ENCODE results near the gene HLA-G.

The HLA-G gene

GRCh38 chr6:29806387-29806786, 21.2 kb upstream of the HLA-G start:
- Histone ChIP-seq H3K27me3 (ENCODE audit: insufficient read depth, low read length) (peaks cover 2% of the 10 kb centered on the region), H2AFZ (ENCODE audit: low read depth, low read length) (no peak overlapping the region), H3K4me1 (ENCODE audit: insufficient read depth, low read length) (no peaks in the 10 kb centered on the region), H3K36me3 (ENCODE audit: insufficient read depth, low read length) (no peaks in the 10 kb centered on the region), H3K4me3 (ENCODE audit: low read length) (no peak overlapping the region), H3K9me3 (ENCODE audit: low read length) (no peaks in the 10 kb centered on the region)

- H3K4me3 ChIP-seq (ENCODE audit: low read length): no peak overlapping the region
- no peaks in the 10 kb centered on the region for H3K4me1 ChIP-seq (ENCODE audit: insufficient read depth, low read length)
- no peaks in the 10 kb centered on the region for H3K9me3 ChIP-seq (ENCODE audit: low read length)
- no peak overlapping the region for H2AFZ ChIP-seq (ENCODE audit: low read depth, low read length)
- no peaks in the 10 kb centered on the region for H3K36me3 ChIP-seq (ENCODE audit: insufficient read depth, low read length)
- peaks cover 9% of the 10 kb centered on the region for H3K27me3 ChIP-seq (ENCODE audit: insufficient read depth, low read length)
Measured at GRCh38 chr6:29809249-29809648, 18.4 kb upstream of the HLA-G start.

DNA sequence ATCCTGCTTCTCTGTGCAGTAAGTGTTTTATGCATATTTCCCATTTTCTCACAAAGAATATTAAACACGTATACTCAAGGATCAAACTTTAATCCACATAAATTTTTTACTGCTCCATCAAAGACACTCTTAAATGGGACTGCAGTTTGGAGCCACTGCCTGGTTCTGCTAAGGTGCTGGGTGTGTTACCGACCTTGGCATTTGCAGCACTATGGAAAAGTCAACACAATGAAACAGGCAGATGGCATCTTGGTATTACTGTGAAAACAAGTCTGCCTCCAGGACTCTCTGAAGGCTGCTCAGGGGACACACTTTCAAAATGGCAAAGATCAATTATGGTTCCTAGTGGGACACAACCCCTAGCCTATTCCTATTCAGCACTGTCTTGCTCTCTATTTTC, 17.3 kb upstream of the HLA-G start:
- H3K36me3 ChIP-seq (ENCODE audit: insufficient read depth, low read length): no peaks in the 10 kb centered on the region
- no peaks in the 10 kb centered on the region for H3K9me3 ChIP-seq (ENCODE audit: low read length)
- peaks cover 16% of the 10 kb centered on the region for H3K27me3 ChIP-seq (ENCODE audit: insufficient read depth, low read length)
- H3K4me1 ChIP-seq (ENCODE audit: insufficient read depth, low read length): no peaks in the 10 kb centered on the region
- H2AFZ ChIP-seq (ENCODE audit: low read depth, low read length): no peak overlapping the region
- H3K4me3 ChIP-seq (ENCODE audit: low read length): no peak overlapping the region

DNA sequence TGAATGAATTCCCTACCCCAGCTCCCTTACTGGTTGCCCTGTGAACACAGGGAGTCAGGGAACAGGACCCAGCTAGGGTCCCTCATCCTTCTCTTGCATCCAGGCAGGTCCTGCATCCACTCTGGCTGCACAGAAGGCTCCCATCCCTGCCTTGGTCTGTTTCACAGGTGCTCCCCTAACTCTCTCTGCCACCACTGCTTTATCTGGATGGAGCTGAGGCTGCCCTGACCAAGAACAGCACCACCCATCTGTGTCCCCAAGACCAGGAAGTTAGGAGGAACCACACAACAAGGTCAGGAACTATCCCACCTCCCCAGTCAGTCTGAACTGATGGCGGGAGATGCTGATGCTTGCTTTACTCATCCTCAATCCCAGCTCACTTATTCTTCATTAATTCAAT, 16.2 kb upstream of the HLA-G start:
- Histone ChIP-seq H3K36me3 (ENCODE audit: insufficient read depth, low read length) (no peaks in the 10 kb centered on the region), H2AFZ (ENCODE audit: low read depth, low read length) (no peak overlapping the region), H3K27me3 (ENCODE audit: insufficient read depth, low read length) (peaks cover 15% of the 10 kb centered on the region), H3K4me3 (ENCODE audit: low read length) (no peak overlapping the region), H3K4me1 (ENCODE audit: insufficient read depth, low read length) (no peaks in the 10 kb centered on the region), H3K9me3 (ENCODE audit: low read length) (no peaks in the 10 kb centered on the region)

- no peaks in the 10 kb centered on the region for H3K4me1 ChIP-seq (ENCODE audit: insufficient read depth, low read length)
- H2AFZ ChIP-seq (ENCODE audit: low read depth, low read length): no peak overlapping the region
- H3K4me3 ChIP-seq (ENCODE audit: low read length): no peak overlapping the region
- no peaks in the 10 kb centered on the region for H3K36me3 ChIP-seq (ENCODE audit: insufficient read depth, low read length)
- H3K27me3 ChIP-seq (ENCODE audit: insufficient read depth, low read length): peaks cover 14% of the 10 kb centered on the region
- no peaks in the 10 kb centered on the region for H3K9me3 ChIP-seq (ENCODE audit: low read length)
Measured at GRCh38 chr6:29813066-29813465, 14.6 kb upstream of the HLA-G start.

- H3K9me3 ChIP-seq (ENCODE audit: low read length): no peaks in the 10 kb centered on the region
- no peaks in the 10 kb centered on the region for H3K36me3 ChIP-seq (ENCODE audit: insufficient read depth, low read length)
- H3K4me3 ChIP-seq (ENCODE audit: low read length): no peak overlapping the region
- peaks cover 14% of the 10 kb centered on the region for H3K27me3 ChIP-seq (ENCODE audit: insufficient read depth, low read length)
- H3K4me1 ChIP-seq (ENCODE audit: insufficient read depth, low read length): no peaks in the 10 kb centered on the region
- H2AFZ ChIP-seq (ENCODE audit: low read depth, low read length): no peak overlapping the region
Measured at GRCh38 chr6:29813809-29814208, 13.8 kb upstream of the HLA-G start.

DNA sequence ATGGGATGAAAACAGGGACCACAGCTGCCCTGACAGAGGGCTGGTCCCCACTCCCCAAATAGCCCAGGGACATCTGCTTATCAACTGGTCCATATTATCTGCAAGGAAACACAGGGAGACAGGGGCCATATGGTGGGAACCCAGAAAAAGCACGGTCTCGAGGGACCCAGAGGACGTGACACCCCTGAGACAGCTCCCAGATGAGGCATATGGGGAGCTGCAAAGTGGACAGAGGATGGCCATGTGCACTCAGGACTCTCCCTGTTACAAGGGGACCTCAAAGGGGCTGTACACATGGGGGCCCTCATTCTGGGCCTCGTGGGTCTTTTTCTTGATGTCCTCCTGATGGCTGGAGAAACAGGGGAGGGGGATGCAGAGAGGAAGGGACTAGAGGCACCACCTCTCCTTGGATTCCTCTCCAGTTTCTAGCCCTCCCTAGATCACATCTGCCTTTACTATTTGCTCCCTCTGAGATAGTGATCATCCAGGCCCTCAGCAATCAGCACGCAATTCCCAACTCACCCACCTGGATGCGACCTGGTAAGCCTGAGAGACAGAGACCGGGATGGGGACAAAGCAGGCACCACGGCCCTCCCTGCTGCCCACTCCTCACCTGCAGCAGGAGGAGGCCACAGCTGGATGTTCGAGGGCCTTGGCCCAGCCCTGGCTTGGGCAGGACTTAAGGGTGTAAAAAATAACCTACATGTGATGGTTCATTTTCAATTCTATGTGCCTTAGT, 13.1 kb upstream of the HLA-G start:
- Histone ChIP-seq H3K4me3 (ENCODE audit: low read length) (no peak overlapping the region), H3K27me3 (ENCODE audit: insufficient read depth, low read length) (peaks cover 14% of the 10 kb centered on the region), H3K9me3 (ENCODE audit: low read length) (no peaks in the 10 kb centered on the region), H2AFZ (ENCODE audit: low read depth, low read length) (no peak overlapping the region), H3K4me1 (ENCODE audit: insufficient read depth, low read length) (no peaks in the 10 kb centered on the region), H3K36me3 (ENCODE audit: insufficient read depth, low read length) (no peaks in the 10 kb centered on the region)

- Histone ChIP-seq H3K27me3 (ENCODE audit: insufficient read depth, low read length) (peaks cover 14% of the 10 kb centered on the region), H3K9me3 (ENCODE audit: low read length) (no peaks in the 10 kb centered on the region), H3K4me1 (ENCODE audit: insufficient read depth, low read length) (no peaks in the 10 kb centered on the region), H2AFZ (ENCODE audit: low read depth, low read length) (no peak overlapping the region), H3K4me3 (ENCODE audit: low read length) (no peak overlapping the region), H3K36me3 (ENCODE audit: insufficient read depth, low read length) (no peaks in the 10 kb centered on the region)
Measured at GRCh38 chr6:29815118-29815750, 12.4 kb upstream of the HLA-G start.

- H2AFZ ChIP-seq (ENCODE audit: low read depth, low read length): no peak overlapping the region
- no peaks in the 10 kb centered on the region for H3K9me3 ChIP-seq (ENCODE audit: low read length)
- H3K4me1 ChIP-seq (ENCODE audit: insufficient read depth, low read length): no peaks in the 10 kb centered on the region
- peaks cover 14% of the 10 kb centered on the region for H3K27me3 ChIP-seq (ENCODE audit: insufficient read depth, low read length)
- H3K36me3 ChIP-seq (ENCODE audit: insufficient read depth, low read length): no peaks in the 10 kb centered on the region
- no peak overlapping the region for H3K4me3 ChIP-seq (ENCODE audit: low read length)
Measured at GRCh38 chr6:29816030-29816429, 11.6 kb upstream of the HLA-G start.

GRCh38 chr6:29818892-29819291, 8.7 kb upstream of the HLA-G start:
- Histone ChIP-seq H3K9me3 (ENCODE audit: low read length) (no peaks in the 10 kb centered on the region), H3K27me3 (ENCODE audit: insufficient read depth, low read length) (peaks cover 7% of the 10 kb centered on the region), H3K4me3 (ENCODE audit: low read length) (no peak overlapping the region), H3K36me3 (ENCODE audit: insufficient read depth, low read length) (no peaks in the 10 kb centered on the region), H2AFZ (ENCODE audit: low read depth, low read length) (no peak overlapping the region), H3K4me1 (ENCODE audit: insufficient read depth, low read length) (no peaks in the 10 kb centered on the region)

DNA sequence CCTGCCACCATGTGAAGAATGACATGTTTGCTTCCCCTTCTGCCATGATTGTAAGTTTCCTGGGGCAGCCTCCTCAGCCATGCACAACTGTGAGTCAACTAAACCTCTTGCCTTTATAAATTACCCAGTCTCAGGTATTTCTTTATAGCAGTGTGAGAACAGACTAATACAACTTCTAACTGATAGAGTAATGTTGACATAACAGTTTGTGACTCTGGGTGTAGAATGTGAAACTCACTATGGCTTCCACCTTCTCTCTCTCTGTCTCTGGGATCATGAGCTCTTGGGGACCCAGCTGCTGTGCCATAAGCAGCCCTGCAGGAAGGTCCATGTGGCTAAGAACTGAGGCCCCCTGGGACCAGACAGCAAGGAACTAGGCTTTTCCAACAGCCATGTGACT, 3.5 kb upstream of the HLA-G start:
- Histone ChIP-seq H3K9me3 (ENCODE audit: low read length) (peaks cover 2% of the 10 kb centered on the region), H3K27me3 (ENCODE audit: insufficient read depth, low read length) (peaks cover 33% of the 10 kb centered on the region), H3K4me3 (ENCODE audit: low read length) (no peak overlapping the region), H3K4me1 (ENCODE audit: insufficient read depth, low read length) (no peaks in the 10 kb centered on the region), H2AFZ (ENCODE audit: low read depth, low read length) (no peak overlapping the region), H3K36me3 (ENCODE audit: insufficient read depth, low read length) (no peaks in the 10 kb centered on the region)

DNA sequence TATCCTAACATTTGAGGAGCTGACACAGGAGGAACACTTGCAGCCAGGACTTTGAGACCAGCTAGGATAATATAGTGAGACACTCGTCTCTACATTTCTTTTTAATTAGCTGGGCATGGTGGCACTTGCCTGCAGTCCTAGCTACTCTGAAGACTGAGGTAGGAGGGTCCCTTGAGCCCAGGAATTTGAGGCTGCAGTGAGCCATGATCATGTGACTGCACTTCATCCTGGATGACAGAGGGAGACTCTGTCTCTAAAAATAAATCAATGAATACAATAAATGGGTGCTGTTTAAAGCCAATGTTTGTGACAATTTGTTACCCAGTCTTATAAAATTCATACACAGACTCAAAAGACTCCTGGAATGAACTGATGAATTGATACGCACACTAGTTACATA, 1.8 kb upstream of the HLA-G start:
- Histone ChIP-seq H2AFZ (ENCODE audit: low read depth, low read length) (no peak overlapping the region), H3K4me1 (ENCODE audit: insufficient read depth, low read length) (no peaks in the 10 kb centered on the region), H3K36me3 (ENCODE audit: insufficient read depth, low read length) (no peaks in the 10 kb centered on the region), H3K4me3 (ENCODE audit: low read length) (no peak overlapping the region), H3K27me3 (ENCODE audit: insufficient read depth, low read length) (peaks cover 50% of the 10 kb centered on the region), H3K9me3 (ENCODE audit: low read length) (peaks cover 2% of the 10 kb centered on the region)

- H3K4me1 ChIP-seq (ENCODE audit: insufficient read depth, low read length): no peaks in the 10 kb centered on the region
- no peak overlapping the region for H2AFZ ChIP-seq (ENCODE audit: low read depth, low read length)
- peaks cover 2% of the 10 kb centered on the region for H3K9me3 ChIP-seq (ENCODE audit: low read length)
- no peak overlapping the region for H3K4me3 ChIP-seq (ENCODE audit: low read length)
- no peaks in the 10 kb centered on the region for H3K36me3 ChIP-seq (ENCODE audit: insufficient read depth, low read length)
- H3K27me3 ChIP-seq (ENCODE audit: insufficient read depth, low read length): peaks cover 50% of the 10 kb centered on the region
Measured at GRCh38 chr6:29826271-29826670, 1.4 kb upstream of the HLA-G start.

- peaks cover 2% of the 10 kb centered on the region for H3K9me3 ChIP-seq (ENCODE audit: low read length)
- no peaks in the 10 kb centered on the region for H3K4me1 ChIP-seq (ENCODE audit: insufficient read depth, low read length)
- H3K27me3 ChIP-seq (ENCODE audit: insufficient read depth, low read length): peaks cover 50% of the 10 kb centered on the region
- no peak overlapping the region for H3K4me3 ChIP-seq (ENCODE audit: low read length)
- no peak overlapping the region for H2AFZ ChIP-seq (ENCODE audit: low read depth, low read length)
- H3K36me3 ChIP-seq (ENCODE audit: insufficient read depth, low read length): no peaks in the 10 kb centered on the region
Measured at GRCh38 chr6:29828471-29828797, 809 bp downstream of the HLA-G start.

Measured in neuron (in vitro differentiated cells).